Stimulated activated CD8-positive, alpha-beta memory T cell treated with anti-CD3 and anti-CD28 coated beads, Interleukin-4, amount 100 ng/mL, for 24 hours (primary cell): ENCODE measurements around the gene TRIM63.

Source experiments
- DNase-seq: peaks from one replicate; pipeline ENCODE4 v3.0.0-alpha.2; 2020; ENCODE audit warnings: low read depth

TRIM63 gene

GRCh38 chr1:26016953-26017545, 50.4 kb downstream of the TRIM63 start:
- DNase-seq, result no peak

DNA sequence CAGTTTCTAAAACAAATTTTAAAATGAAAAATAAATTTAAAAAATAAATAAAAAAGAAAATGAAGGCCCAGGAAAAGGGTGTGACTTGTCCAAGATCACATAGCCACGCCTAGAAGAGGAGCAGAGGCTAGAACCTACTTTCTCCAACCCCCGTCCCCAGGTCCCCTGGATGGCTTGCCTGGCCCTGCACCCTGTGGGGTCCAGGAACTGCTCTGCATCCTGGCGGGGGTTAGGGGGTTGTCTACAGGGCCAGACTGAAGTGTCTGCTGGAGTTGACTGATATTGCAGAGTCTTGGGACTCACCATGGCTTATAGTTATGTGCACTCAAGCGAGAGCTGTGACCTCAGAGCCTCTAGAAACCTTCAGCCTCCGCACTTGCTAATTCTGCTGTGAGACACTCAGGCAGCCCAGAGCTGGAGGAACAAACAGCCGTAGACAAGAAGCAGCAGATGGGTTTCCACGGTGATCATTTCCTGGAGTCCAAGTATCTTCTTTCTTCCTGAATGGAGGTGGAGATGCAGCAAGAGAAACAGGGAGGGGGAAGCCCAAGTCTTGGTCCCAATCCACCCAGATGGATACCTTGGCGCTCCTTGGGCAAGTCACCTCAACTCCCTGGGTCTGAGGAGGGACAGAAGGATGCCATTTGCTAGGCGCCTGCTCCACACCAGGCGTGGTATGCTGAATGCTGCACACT, 51.0 kb downstream of the TRIM63 start:
- DNase-seq, result no peak

GRCh38 chr1:26015358-26015757, 52.1 kb downstream of the TRIM63 start:
- no peak for DNase-seq

- DNase-seq, result no peak
Measured at GRCh38 chr1:26014179-26014578, 53.3 kb downstream of the TRIM63 start.

DNA sequence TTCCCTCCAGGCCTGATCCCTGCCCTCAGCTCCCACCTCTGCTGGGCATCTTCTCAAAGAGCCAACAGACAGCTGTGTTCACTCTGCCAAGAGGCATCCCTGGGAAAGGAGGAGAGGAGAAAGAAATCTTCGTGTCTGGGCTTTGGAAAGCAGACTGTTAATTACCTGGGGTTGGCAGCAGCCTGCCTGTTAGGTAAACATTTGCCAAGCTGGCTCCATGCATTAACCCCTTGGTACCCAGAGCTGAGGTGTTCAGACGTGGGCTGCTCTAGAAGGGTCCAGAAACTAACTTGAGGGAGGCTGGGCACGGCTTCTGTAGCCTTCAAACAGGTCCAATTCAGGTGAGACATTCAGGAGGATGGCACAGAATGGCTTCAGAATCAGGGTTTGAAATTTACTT, 54.6 kb downstream of the TRIM63 start:
- no peak for DNase-seq

GRCh38 chr1:26010825-26011224, 56.6 kb downstream of the TRIM63 start:
- no peak for DNase-seq

DNA sequence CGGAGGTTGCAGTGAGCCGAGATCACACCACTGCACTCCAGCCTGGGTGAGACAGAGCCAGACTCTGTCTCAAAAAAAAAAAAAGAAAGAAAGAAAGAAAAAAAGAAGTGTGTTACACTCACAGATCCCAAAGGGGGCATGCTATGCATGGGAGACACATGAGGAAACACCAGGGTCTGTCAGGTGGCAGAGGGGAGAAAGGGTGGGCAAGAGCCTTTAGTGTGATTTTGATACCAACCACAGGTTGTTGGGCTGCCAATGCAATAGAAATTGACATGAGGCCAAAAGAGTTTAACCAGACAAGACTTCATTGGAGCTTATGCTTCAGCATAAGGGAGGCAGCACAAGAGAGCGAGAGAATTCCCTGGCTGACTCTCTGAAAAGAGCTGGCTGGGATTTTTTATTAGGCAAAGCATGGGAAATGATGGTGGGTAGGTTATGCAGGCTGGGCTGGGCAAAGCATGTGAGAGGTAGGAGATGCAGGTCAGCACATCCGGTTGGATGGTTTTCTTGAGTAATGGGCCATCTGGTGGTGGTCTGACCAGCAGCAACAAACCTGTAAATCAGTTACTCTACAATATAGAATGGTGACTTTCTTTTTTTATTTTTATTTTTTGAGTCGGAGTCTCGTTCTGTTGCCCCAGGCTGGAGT, 57.5 kb downstream of the TRIM63 start:
- no peak for DNase-seq

DNA sequence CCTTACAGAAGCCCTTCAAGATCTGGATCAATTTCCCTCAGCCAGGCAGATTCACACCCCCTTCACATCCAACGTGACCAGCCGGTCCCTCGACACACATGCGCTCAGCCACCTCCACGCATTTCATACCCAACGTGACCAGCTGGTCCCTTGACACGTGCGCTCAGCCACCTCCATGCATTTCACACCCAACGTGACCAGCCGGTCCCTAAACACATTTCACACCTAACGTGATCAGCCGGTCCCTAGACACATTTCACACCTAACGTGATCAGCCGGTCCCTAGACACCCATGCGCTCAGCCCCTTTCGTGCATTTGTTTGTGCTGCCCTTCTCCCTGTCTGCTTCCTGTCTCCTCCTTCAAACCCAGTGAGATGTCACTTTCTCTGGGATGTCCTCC, 60.7 kb downstream of the TRIM63 start:
- DNase-seq, result no peak

DNA sequence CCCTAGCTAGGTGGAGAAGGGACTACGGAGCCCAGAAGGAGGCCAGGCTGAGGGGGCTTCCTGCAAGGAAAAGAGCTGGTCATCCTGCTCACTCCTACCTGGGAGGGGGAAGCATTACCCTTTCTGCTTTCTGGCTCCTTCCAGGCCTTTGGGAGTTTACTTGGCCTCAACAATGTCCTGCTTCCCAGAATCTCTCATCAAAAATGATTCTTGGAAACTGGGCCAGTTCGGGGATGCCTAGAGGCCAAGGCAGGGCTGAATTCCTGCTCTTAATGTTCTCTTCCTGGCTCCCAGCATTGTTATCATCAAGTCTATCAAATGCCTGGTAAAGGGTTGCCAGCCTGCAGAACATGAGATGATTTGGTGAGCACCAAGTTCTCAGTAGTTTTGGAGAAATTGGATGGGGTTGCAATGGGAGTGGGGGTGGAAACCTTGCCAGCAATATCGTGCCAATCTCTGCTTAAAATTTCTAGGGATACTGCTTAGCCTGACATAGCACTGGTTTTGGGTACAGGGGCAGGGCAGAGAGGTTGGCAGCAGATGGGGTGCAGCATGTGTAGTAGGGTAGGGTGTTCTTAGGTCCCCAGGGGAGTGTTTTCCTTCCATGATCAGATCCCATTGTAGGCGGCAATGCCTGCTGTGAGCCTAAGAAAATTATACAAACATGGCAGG, 61.9 kb downstream of the TRIM63 start:
- DNase-seq, result no peak

- no peak for DNase-seq
Measured at GRCh38 chr1:26003756-26004155, 63.7 kb downstream of the TRIM63 start.

- no peak for DNase-seq
Measured at GRCh38 chr1:26003262-26003661, 64.2 kb downstream of the TRIM63 start.
